SK-N-SH (cell line): Measurements from ENCODE around the gene LIMS1. TPM values are rescaled to one million over a fixed set of nuclear protein-coding genes. Genes with fewer than 3 reads are reported as not detected.

Source experiments
- CTCF ChIA-PET: fragments of 300-600, 350-600 bp; formaldehyde crosslinking; extraction: SDS; loops from one replicate; lab custom pipeline; 2021; lab: Yijun Ruan, JAX
- POLR2A ChIA-PET: fragments of 350-600 bp; sonication (Branson Sonifier 250); formaldehyde crosslinking; extraction: SDS; loops from one replicate; lab custom pipeline; 2020; ENCODE audit warnings: antibody characterized with exemption, inconsistent platforms; lab: Yijun Ruan, JAX
- DNase-seq: peaks from one replicate; pipeline ENCODE4 v3.0.0; 2012
- H2AFZ ChIP-seq: fragments of 200-600 bp; sonication (generic); 2 replicates; pipeline ENCODE4 v1.8.1; 2016; ENCODE audit warnings: antibody characterized with exemption, mild to moderate bottlenecking, low read depth
- H3F3A ChIP-seq: fragments of 200-600 bp; sonication (generic); replicated peaks from 2 replicates; pipeline ENCODE3; 2016; ENCODE audit warnings: antibody characterized with exemption, mild to moderate bottlenecking; ENCODE audit not compliant: insufficient read depth
- H3K27ac ChIP-seq, 2 experiments: fragments of 200-500 bp in 1 of 2; fragments of 200-600 bp in 1 of 2; sonication (Bioruptor generic) in 1 of 2; sonication (generic), shearing (Covaris generic) in 1 of 2; 2 replicates each; pipeline versions ENCODE4 v1.5.1 to v1.6.1; 2014 to 2016; ENCODE audit warnings: low read depth in 2 of 2, inconsistent platforms in 1 of 2, low read length in 1 of 2, mild to moderate bottlenecking in 1 of 2, mixed read lengths in 1 of 2
- H3K27me3 ChIP-seq: fragments of 200-600 bp; sonication (generic), shearing (Covaris generic); 2 replicates; pipeline ENCODE4 v1.6.1; 2016; ENCODE audit warnings: mixed run types; ENCODE audit not compliant: insufficient read depth
- H3K36me3 ChIP-seq, 2 experiments: fragments of 200-500 bp in 1 of 2; fragments of 200-600 bp in 1 of 2; sonication (Bioruptor generic) in 1 of 2; sonication (generic) in 1 of 2; replicated peaks in 1 of 2; 2 replicates each; pipeline versions ENCODE3 to v1.5.1; 2014 to 2016; ENCODE audit warnings: low read length in 1 of 2, mild to moderate bottlenecking in 1 of 2; ENCODE audit not compliant: insufficient read depth in 2 of 2, control insufficient read depth in 1 of 2
- H3K4me1 ChIP-seq, 2 experiments: fragments of 200-500 bp in 1 of 2; fragments of 200-600 bp in 1 of 2; sonication (Bioruptor generic) in 1 of 2; sonication (generic), shearing (Covaris generic) in 1 of 2; 2 replicates each; pipeline versions ENCODE4 v1.5.1 to v1.6.1; 2014 to 2016; ENCODE audit warnings: low read depth in 1 of 2, low read length in 1 of 2, mixed run types in 1 of 2; ENCODE audit not compliant: insufficient read depth in 2 of 2, control insufficient read depth in 1 of 2
- H3K4me2 ChIP-seq: fragments of 200-600 bp; sonication (generic), shearing (Covaris generic); 2 replicates; pipeline ENCODE4 v1.6.1; 2017; ENCODE audit warnings: mixed run types
- H3K4me3 ChIP-seq, 2 experiments: fragments of 200-500 bp in 1 of 2; fragments of 200-600 bp in 1 of 2; sonication (Bioruptor generic) in 1 of 2; sonication (generic), shearing (Covaris generic) in 1 of 2; 2 replicates each; pipeline versions ENCODE4 v1.5.1 to v1.8.1; 2014 to 2016; ENCODE audit warnings: low read depth in 2 of 2, inconsistent platforms in 1 of 2, low read length in 1 of 2, mild to moderate bottlenecking in 1 of 2, mixed read lengths in 1 of 2, moderate library complexity in 1 of 2
- H3K79me2 ChIP-seq: fragments of 200-600 bp; sonication (generic); 2 replicates; pipeline ENCODE4 v1.8.1; 2017; ENCODE audit warnings: mild to moderate bottlenecking; ENCODE audit not compliant: insufficient read depth
- H3K9ac ChIP-seq: fragments of 200-600 bp; sonication (generic); 2 replicates; pipeline ENCODE4 v1.6.1; 2017; ENCODE audit warnings: mixed run types
- H3K9me2 ChIP-seq: fragments of 200-600 bp; sonication (generic); 2 replicates; pipeline ENCODE4 v1.6.1; 2017; ENCODE audit warnings: mixed run types
- H3K9me3 ChIP-seq: fragments of 200-600 bp; sonication (generic); 2 replicates; pipeline ENCODE4 v1.6.1; 2017; ENCODE audit warnings: mixed run types, mild to moderate bottlenecking, moderate library complexity
- H4K20me1 ChIP-seq: fragments of 200-600 bp; sonication (generic); 2 replicates; pipeline ENCODE4 v1.6.1; 2017; ENCODE audit warnings: mild to moderate bottlenecking, mixed run types; ENCODE audit not compliant: insufficient read depth
- CHD2 ChIP-seq: fragments of 150-350 bp; IDR thresholded peaks from 2 replicates; pipeline ENCODE4 v1.6.1; 2018; ENCODE audit warnings: low read length; ENCODE audit not compliant: partially characterized antibody
- ELF1 ChIP-seq: IDR thresholded peaks from 2 replicates; pipeline ENCODE4 v1.4.0; 2012
- EP300 ChIP-seq, 2 experiments: IDR thresholded peaks; 2 replicates each; pipeline versions ENCODE4 v1.4.0 to v1.6.1; 2012; ENCODE audit warnings: borderline replicate concordance in 1 of 2, low read depth in 1 of 2, low read length in 1 of 2
- FOXJ3 ChIP-seq: sonication (generic); formaldehyde crosslinking; IDR thresholded peaks from 2 replicates; pipeline ENCODE4 v1.5.1; 2020; ENCODE audit warnings: mild to moderate bottlenecking, missing genetic modification reagents
- FOXM1 ChIP-seq: IDR thresholded peaks from 2 replicates; pipeline ENCODE4 v1.4.0; 2012; ENCODE audit warnings: low read depth, mild to moderate bottlenecking
- IRF3 ChIP-seq: fragments of 150-350 bp; IDR thresholded peaks from 2 replicates; pipeline ENCODE4 v1.6.1; 2016; ENCODE audit warnings: mild to moderate bottlenecking, low read depth, low read length
- JUND ChIP-seq: IDR thresholded peaks from 2 replicates; pipeline ENCODE4 v1.4.0; 2012
- MAX ChIP-seq: IDR thresholded peaks from 2 replicates; pipeline ENCODE4 v1.4.0; 2012; ENCODE audit warnings: low read depth
- MEF2A ChIP-seq: IDR thresholded peaks from 2 replicates; pipeline ENCODE4 v1.4.0; 2012; ENCODE audit warnings: low read depth, borderline replicate concordance
- NRF1 ChIP-seq: IDR thresholded peaks from 2 replicates; pipeline ENCODE4 v1.6.1; 2012; ENCODE audit warnings: low read depth, mild to moderate bottlenecking, low read length
- RAD21 ChIP-seq: IDR thresholded peaks from 2 replicates; pipeline ENCODE4 v1.6.1; 2012; ENCODE audit warnings: mild to moderate bottlenecking, low read length
- SIN3A ChIP-seq: IDR thresholded peaks from 2 replicates; pipeline ENCODE4 v1.6.1; 2012; ENCODE audit warnings: low read depth, mild to moderate bottlenecking, low read length, moderate library complexity, borderline replicate concordance
- SMC3 ChIP-seq: IDR thresholded peaks from 2 replicates; pipeline ENCODE4 v1.6.1; 2012; ENCODE audit warnings: low read depth, low read length, improper control_type of control experiment
- TAF1 ChIP-seq: IDR thresholded peaks from 2 replicates; pipeline ENCODE4 v1.6.1; 2012; ENCODE audit warnings: low read depth, mild to moderate bottlenecking, low read length, moderate library complexity, borderline replicate concordance
- TCF12 ChIP-seq: IDR thresholded peaks from 2 replicates; pipeline ENCODE4 v1.4.0; 2012
- YY1 ChIP-seq: IDR thresholded peaks from 2 replicates; pipeline ENCODE4 v1.4.0; 2012; ENCODE audit warnings: low read depth, mild to moderate bottlenecking
- WGBS: methylation state at CpG from one replicate; pipeline ENCODE4 v1.1.6; 2017; ENCODE audit warnings: low lambda C conversion rate; 5-methylcytosine and 5-hydroxymethylcytosine counted together
- polyA plus RNA-seq, 3 experiments: library from polyadenylated mRNA; depleted of rRNA; stranded (reverse); fragments of >200 nt; gene quantifications; 2 replicates each; pipeline ENCODE4 v1.2.3, GENCODE V29; 2012
- TF ChIP-seq, protein P1 (sequence below): fragments of 150-350 bp; IDR thresholded peaks from 2 replicates; pipeline ENCODE4 v1.6.1; 2017; ENCODE audit warnings: antibody characterized with exemption, low read length, low read depth, borderline replicate concordance
- TF ChIP-seq, protein P2 (sequence below): IDR thresholded peaks from 2 replicates; pipeline ENCODE4 v1.4.0; 2012; ENCODE audit warnings: low read depth, borderline replicate concordance

Gene LIMS1
- polyA plus RNA-seq, 1 of the 3 experiments (the other 2 are of a cell fraction): 123 TPM

DNA sequence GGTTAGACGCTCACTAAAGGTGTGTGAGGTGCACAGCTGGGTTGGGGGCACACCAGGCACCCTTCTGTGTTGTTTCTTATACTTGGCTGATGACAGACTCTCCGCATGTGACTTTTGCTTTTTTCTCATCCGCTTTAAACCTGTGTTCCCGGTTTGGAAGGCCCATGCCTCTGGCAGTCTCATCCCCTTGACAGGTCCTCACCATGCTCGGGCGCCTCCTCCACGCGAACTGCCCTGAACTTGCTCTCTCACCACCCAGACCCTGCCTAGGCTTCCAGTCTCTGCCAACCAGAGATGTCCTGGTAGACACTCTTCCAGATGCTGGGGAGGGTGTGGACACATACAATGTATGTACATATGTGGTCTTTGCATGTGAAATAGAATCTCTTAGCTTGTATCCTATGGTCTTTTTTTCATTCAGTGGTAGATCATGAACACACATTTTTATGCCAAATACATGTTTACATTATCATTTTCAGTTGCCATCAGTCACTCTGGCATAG is 79.8 kb downstream of the LIMS1 start:
- Histone ChIP-seq H3K79me2 (peaks cover 95% of the 10 kb centered on the region), H3K4me1 (peaks cover 28 to 49% of the 10 kb centered on the region in 2 experiments), H3K27ac (peak overlapping the region in 1 of 2 experiments; percentile 73; a peak in 1 of 4 replicates), H2AFZ (no peak overlapping the region), H3K9ac (no peak overlapping the region), H3K36me3 (peaks cover 0 to 5% of the 10 kb centered on the region in 2 experiments), H3K9me3 (no peaks in the 10 kb centered on the region), H4K20me1 (peaks cover 6% of the 10 kb centered on the region; the same call in 1 of the 2 replicates), H3K4me3 (no peak overlapping the region), H3K4me2 (no peak overlapping the region), H3K9me2 (no peaks in the 10 kb centered on the region), H3F3A (peaks cover 17% of the 10 kb centered on the region), H3K27me3 (no peaks in the 10 kb centered on the region)
- ChIA-PET CTCF (interaction anchor here (13.8 kb wide), 1 partner anchor 22 kb away, joined by 188 read pairs; no protein-coding TSS in a partner anchor), POLR2A (no interaction called here)
- 95% methylated on average over 8 of the region's 8 CpGs for WGBS
- TF ChIP-seq ELF1 (no peak), NRF1 (no peak), JUND (no peak), MEF2A (no peak), TCF12 (no peak), SIN3A (no peak), FOXM1 (no peak), RAD21 (no peak), FOXJ3 (CRISPR knock-in tag) (no peak), YY1 (no peak), IRF3 (no peak), CHD2 (no peak)
- TF ChIP-seq, protein P1, sequence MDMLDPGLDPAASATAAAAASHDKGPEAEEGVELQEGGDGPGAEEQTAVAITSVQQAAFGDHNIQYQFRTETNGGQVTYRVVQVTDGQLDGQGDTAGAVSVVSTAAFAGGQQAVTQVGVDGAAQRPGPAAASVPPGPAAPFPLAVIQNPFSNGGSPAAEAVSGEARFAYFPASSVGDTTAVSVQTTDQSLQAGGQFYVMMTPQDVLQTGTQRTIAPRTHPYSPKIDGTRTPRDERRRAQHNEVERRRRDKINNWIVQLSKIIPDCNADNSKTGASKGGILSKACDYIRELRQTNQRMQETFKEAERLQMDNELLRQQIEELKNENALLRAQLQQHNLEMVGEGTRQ: no peak
- no peak for DNase-seq

GRCh38 chr2:108614659-108615058 is 80.4 kb downstream of the LIMS1 start:
- no peak for DNase-seq
- WGBS: 94% methylated on average over 4 of the region's 4 CpGs
- Histone ChIP-seq H3K9me3 (no peaks in the 10 kb centered on the region), H3K9me2 (no peaks in the 10 kb centered on the region), H3K9ac (no peak overlapping the region), H3K4me2 (no peak overlapping the region), H3K4me3 (no peak overlapping the region), H4K20me1 (peaks cover 6% of the 10 kb centered on the region; the same call in 1 of the 2 replicates), H2AFZ (no peak overlapping the region), H3K79me2 (peaks cover 95% of the 10 kb centered on the region), H3K27me3 (no peaks in the 10 kb centered on the region), H3K4me1 (peaks cover 32 to 49% of the 10 kb centered on the region in 2 experiments), H3K36me3 (peaks cover 0 to 2% of the 10 kb centered on the region in 2 experiments), H3F3A (peaks cover 17% of the 10 kb centered on the region), H3K27ac (no peak overlapping the region)
- ChIA-PET POLR2A (no interaction called here), CTCF (interaction anchor here (13.8 kb wide), 1 partner anchor 21 kb away, joined by 188 read pairs; no protein-coding TSS in a partner anchor)
- no peak for TF ChIP-seq YY1
- no peak for TF ChIP-seq TAF1
- TF ChIP-seq EP300 (IDR thresholded peaks at IDR 0.05; ENCODE audit: borderline replicate concordance in 1 of 2, low read depth in 1 of 2, low read length in 1 of 2): no peak
- TF ChIP-seq SMC3: no peak
- no peak for TF ChIP-seq JUND
- TF ChIP-seq IRF3: no peak
- TF ChIP-seq MAX: no peak
- TF ChIP-seq, protein P2, sequence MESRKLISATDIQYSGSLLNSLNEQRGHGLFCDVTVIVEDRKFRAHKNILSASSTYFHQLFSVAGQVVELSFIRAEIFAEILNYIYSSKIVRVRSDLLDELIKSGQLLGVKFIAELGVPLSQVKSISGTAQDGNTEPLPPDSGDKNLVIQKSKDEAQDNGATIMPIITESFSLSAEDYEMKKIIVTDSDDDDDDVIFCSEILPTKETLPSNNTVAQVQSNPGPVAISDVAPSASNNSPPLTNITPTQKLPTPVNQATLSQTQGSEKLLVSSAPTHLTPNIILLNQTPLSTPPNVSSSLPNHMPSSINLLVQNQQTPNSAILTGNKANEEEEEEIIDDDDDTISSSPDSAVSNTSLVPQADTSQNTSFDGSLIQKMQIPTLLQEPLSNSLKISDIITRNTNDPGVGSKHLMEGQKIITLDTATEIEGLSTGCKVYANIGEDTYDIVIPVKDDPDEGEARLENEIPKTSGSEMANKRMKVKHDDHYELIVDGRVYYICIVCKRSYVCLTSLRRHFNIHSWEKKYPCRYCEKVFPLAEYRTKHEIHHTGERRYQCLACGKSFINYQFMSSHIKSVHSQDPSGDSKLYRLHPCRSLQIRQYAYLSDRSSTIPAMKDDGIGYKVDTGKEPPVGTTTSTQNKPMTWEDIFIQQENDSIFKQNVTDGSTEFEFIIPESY: no peak
